GM18861 (cell line): ENCODE measurements around the gene AFDN.

Source experiments
- ATAC-seq: cut with Tn5 transposase; IDR thresholded peaks from one replicate; pipeline ENCODE4 v1.9.1; 2021; ENCODE audit not compliant: unreplicated experiment

Gene AFDN

GRCh38 chr6:167795874-167796191, 30.9 kb upstream of the AFDN start:
- no peak for ATAC-seq

GRCh38 chr6:167796192-167796981, 30.3 kb upstream of the AFDN start:
- no peak for ATAC-seq

- ATAC-seq, result no peak
Measured at GRCh38 chr6:167797011-167797471, 29.7 kb upstream of the AFDN start.

- no peak for ATAC-seq
Measured at GRCh38 chr6:167797476-167798265, 29.0 kb upstream of the AFDN start.

- no peak for ATAC-seq
Measured at GRCh38 chr6:167798453-167798852, 28.3 kb upstream of the AFDN start.

GRCh38 chr6:167799033-167799821, 27.5 kb upstream of the AFDN start:
- ATAC-seq, result no peak

GRCh38 chr6:167800549-167800948, 26.2 kb upstream of the AFDN start:
- ATAC-seq, result no peak

GRCh38 chr6:167801263-167801662, 25.4 kb upstream of the AFDN start:
- ATAC-seq, result no peak

GRCh38 chr6:167802339-167802738, 24.4 kb upstream of the AFDN start:
- no peak for ATAC-seq

- ATAC-seq, result no peak
Measured at GRCh38 chr6:167803816-167804215, 22.9 kb upstream of the AFDN start.

GRCh38 chr6:167804281-167805013, 22.3 kb upstream of the AFDN start:
- ATAC-seq, result no peak

GRCh38 chr6:167805349-167806060, 21.2 kb upstream of the AFDN start:
- ATAC-seq, result no peak

GRCh38 chr6:167806061-167806700, 20.5 kb upstream of the AFDN start:
- ATAC-seq, result no peak

- ATAC-seq, result no peak
Measured at GRCh38 chr6:167807200-167807599, 19.5 kb upstream of the AFDN start.

GRCh38 chr6:167807756-167808155, 19.0 kb upstream of the AFDN start:
- no peak for ATAC-seq

GRCh38 chr6:167811040-167811439, 15.7 kb upstream of the AFDN start:
- ATAC-seq, result no peak

- ATAC-seq, result no peak
Measured at GRCh38 chr6:167811442-167812087, 15.1 kb upstream of the AFDN start.

- no peak for ATAC-seq
Measured at GRCh38 chr6:167812088-167812487, 14.6 kb upstream of the AFDN start.

GRCh38 chr6:167815296-167815980, 11.3 kb upstream of the AFDN start:
- ATAC-seq, result no peak
